Measurements from ENCODE around the gene ZNF775. TPM values are rescaled to one million over a fixed set of nuclear protein-coding genes. Genes with fewer than 3 reads are reported as not detected.

The ZNF775 gene
- total RNA-seq, 2 donors from 2014 or later = 11.0 to 11.3 TPM

- no peaks in the 10 kb centered on the region for H3K27me3 ChIP-seq
- peak overlapping the region; percentile 36 to 86 for H3K9ac ChIP-seq (ENCODE audit: low read depth in 2 of 2, low read length in 2 of 2)
- no peak for DNase-seq
- no peaks in the 10 kb centered on the region for H3K36me3 ChIP-seq
- peaks cover 28% of the 10 kb centered on the region for H3K4me1 ChIP-seq
- no peaks in the 10 kb centered on the region for H3K9me3 ChIP-seq
- intact Hi-C loops (cut with DNase I) = no loop called here
- H3K4me3 ChIP-seq = no peak overlapping the region
- H3K27ac ChIP-seq = peak overlapping the region; percentile 97
- no peak for TF ChIP-seq CTCF (IDR thresholded peaks at IDR 0.05)
Measured at GRCh38 chr7:150381096-150381495, 2.0 kb downstream of the ZNF775 start.

GRCh38 chr7:150381785-150382122, 2.6 kb downstream of the ZNF775 start:
- H3K36me3 ChIP-seq = no peaks in the 10 kb centered on the region
- no peaks in the 10 kb centered on the region for H3K27me3 ChIP-seq
- intact Hi-C loops (cut with DNase I) = no loop called here
- peaks cover 22% of the 10 kb centered on the region for H3K4me1 ChIP-seq
- no peak for DNase-seq
- peak overlapping the region; percentile 71 for H3K27ac ChIP-seq
- H3K9ac ChIP-seq (ENCODE audit: low read depth in 2 of 2, low read length in 2 of 2) = peak overlapping the region; percentile 37 to 82
- TF ChIP-seq CTCF (IDR thresholded peaks at IDR 0.05) = no peak
- no peaks in the 10 kb centered on the region for H3K9me3 ChIP-seq
- no peak overlapping the region for H3K4me3 ChIP-seq

GRCh38 chr7:150382123-150382843, 3.2 kb downstream of the ZNF775 start:
- intact Hi-C loops (cut with DNase I) = no loop called here
- H3K27me3 ChIP-seq = no peaks in the 10 kb centered on the region
- no peaks in the 10 kb centered on the region for H3K9me3 ChIP-seq
- H3K36me3 ChIP-seq = no peaks in the 10 kb centered on the region
- H3K9ac ChIP-seq (ENCODE audit: low read depth in 2 of 2, low read length in 2 of 2) = peak overlapping the region; percentile 37 to 82
- H3K4me3 ChIP-seq = peak overlapping the region; percentile 1
- no peak for TF ChIP-seq CTCF (IDR thresholded peaks at IDR 0.05)
- peaks cover 21% of the 10 kb centered on the region for H3K4me1 ChIP-seq
- DNase-seq = peak; percentile 72
- H3K27ac ChIP-seq = peak overlapping the region; percentile 71

GRCh38 chr7:150382844-150383225, 3.7 kb downstream of the ZNF775 start:
- H3K36me3 ChIP-seq = no peaks in the 10 kb centered on the region
- H3K9me3 ChIP-seq = no peaks in the 10 kb centered on the region
- no peaks in the 10 kb centered on the region for H3K27me3 ChIP-seq
- no peak for DNase-seq
- peak overlapping the region; percentile 71 for H3K27ac ChIP-seq
- no peak for TF ChIP-seq CTCF (IDR thresholded peaks at IDR 0.05)
- H3K4me3 ChIP-seq = peak overlapping the region; percentile 1
- peaks cover 19% of the 10 kb centered on the region for H3K4me1 ChIP-seq
- peak overlapping the region in 1 of 2 donors; percentile 82 for H3K9ac ChIP-seq (ENCODE audit: low read depth in 2 of 2, low read length in 2 of 2)
- intact Hi-C loops (cut with DNase I) = no loop called here

- no peaks in the 10 kb centered on the region for H3K36me3 ChIP-seq
- intact Hi-C loops (cut with DNase I) = no loop called here
- H3K9ac ChIP-seq (ENCODE audit: low read depth in 2 of 2, low read length in 2 of 2) = peak overlapping the region; percentile 50 to 82
Measured at GRCh38 chr7:150383710-150384397, 4.7 kb downstream of the ZNF775 start.

More at GRCh38 chr7:150383710-150384397, 4.7 kb downstream of the ZNF775 start:
- Histone ChIP-seq H3K27me3 (no peaks in the 10 kb centered on the region), H3K27ac (peak overlapping the region; percentile 68), H3K4me1 (peaks cover 19% of the 10 kb centered on the region), H3K4me3 (no peak overlapping the region), H3K9me3 (no peaks in the 10 kb centered on the region)
- TF ChIP-seq CTCF (IDR thresholded peaks at IDR 0.05) = no peak
- peak; percentile 90 for DNase-seq

All from colonic mucosa (tissue), 4 donors.